SKM-1 (cell line): Measurements from ENCODE around the gene TACR1.
"Not testable (repeated sequence)": the region's sequence is repeated elsewhere in the genome, so short reads cannot be mapped to it uniquely, and the experiment has no call there.

Source experiments
- DNase-seq: peaks from one replicate; lab custom pipeline; 2025; ENCODE audit not compliant: unreplicated experiment; lab: John Stamatoyannopoulos, UW

Gene TACR1

GRCh38 chr2:75199428-75200011 lies at the start of gene TACR1:
TACR1 (minus strand) TSS chr2:75199520; CDS start chr2:75198934, 586 bp downstream.
- no peak for DNase-seq

- DNase-seq, result not testable (repeated sequence)
Measured at GRCh38 chr2:75248581-75248980, 49.3 kb upstream of the TACR1 start.

GRCh38 chr2:75246441-75247167 lies 47.3 kb upstream of the TACR1 start:
- no peak for DNase-seq

- no peak for DNase-seq
Measured at GRCh38 chr2:75243219-75243618, 43.9 kb upstream of the TACR1 start.

GRCh38 chr2:75241696-75242095 lies 42.4 kb upstream of the TACR1 start:
- peak; percentile 3 for DNase-seq

GRCh38 chr2:75238670-75239330 lies 39.5 kb upstream of the TACR1 start:
- DNase-seq, result no peak

GRCh38 chr2:75237296-75237695 lies 38.0 kb upstream of the TACR1 start:
- DNase-seq, result no peak

- no peak for DNase-seq
Measured at GRCh38 chr2:75233965-75234364, 34.6 kb upstream of the TACR1 start.

GRCh38 chr2:75226617-75227016 lies 27.3 kb upstream of the TACR1 start:
- DNase-seq, result no peak

GRCh38 chr2:75226099-75226498 lies 26.8 kb upstream of the TACR1 start:
- no peak for DNase-seq

GRCh38 chr2:75224636-75225094 lies 25.3 kb upstream of the TACR1 start:
- no peak for DNase-seq

GRCh38 chr2:75222527-75222926 lies 23.2 kb upstream of the TACR1 start:
- no peak for DNase-seq

- DNase-seq, result no peak
Measured at GRCh38 chr2:75221862-75222261, 22.5 kb upstream of the TACR1 start.

GRCh38 chr2:75219213-75219612 lies 19.9 kb upstream of the TACR1 start:
- DNase-seq, result not testable (repeated sequence)

GRCh38 chr2:75211266-75211770 lies 12.0 kb upstream of the TACR1 start:
- no peak for DNase-seq

GRCh38 chr2:75210409-75210808 lies 11.1 kb upstream of the TACR1 start:
- no peak for DNase-seq

GRCh38 chr2:75208738-75209137 lies 9.4 kb upstream of the TACR1 start:
- DNase-seq, result no peak

- DNase-seq, result no peak
Measured at GRCh38 chr2:75204833-75205232, 5.5 kb upstream of the TACR1 start.

GRCh38 chr2:75202359-75202758 lies 3.0 kb upstream of the TACR1 start:
- no peak for DNase-seq

GRCh38 chr2:75200140-75201096 lies 1.1 kb upstream of the TACR1 start:
- no peak for DNase-seq
